ENCODE measurements around the gene DRC1.
"Not testable (repeated sequence)": the region's sequence is repeated elsewhere in the genome, so short reads cannot be mapped to it uniquely, and the experiment has no call there.

Gene DRC1

DNA sequence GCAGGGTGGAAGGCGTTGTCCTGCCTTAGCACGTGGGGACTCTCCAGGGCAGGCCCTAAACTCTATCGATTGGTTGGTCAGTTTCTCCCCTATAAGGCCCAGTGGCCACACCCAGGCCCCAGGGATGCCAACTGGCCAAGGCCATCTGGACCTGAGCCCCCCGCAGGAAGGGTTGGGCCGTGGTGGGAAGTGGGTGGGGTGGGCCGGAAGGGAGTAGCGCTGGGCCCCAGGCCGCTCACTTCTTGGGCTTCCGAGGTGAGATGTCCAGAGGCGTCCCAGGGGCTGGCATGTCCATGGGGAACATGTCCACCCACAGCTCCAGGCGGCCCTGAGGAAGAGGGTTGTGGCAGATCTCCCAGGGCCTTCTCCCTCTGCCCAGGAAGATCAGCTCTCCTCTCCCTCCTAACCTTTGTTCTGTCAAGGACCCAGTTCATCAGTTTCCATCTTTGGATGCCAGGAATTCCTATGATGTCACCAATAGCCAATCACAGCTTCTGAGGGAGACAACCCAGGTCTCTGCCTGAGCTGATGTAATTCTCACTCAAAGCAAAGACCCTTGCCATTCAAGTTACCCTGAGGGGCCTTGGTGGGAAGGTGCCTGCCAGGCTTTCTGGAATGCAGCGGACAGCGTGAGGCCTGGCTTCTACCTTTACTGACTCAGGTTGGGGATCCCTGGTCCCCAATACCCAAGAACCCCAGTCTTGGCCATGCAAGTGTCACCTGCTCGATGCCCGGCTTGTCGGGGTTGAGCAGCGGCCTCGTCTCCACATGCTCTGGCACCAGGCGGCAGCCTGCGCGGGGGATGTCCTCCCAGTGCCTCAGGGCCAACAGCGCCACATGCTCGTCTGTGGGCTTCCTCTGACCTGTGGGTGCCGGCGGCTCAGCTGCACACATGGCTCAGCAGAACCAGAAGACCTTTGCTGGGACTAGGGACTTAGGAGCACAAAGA is 61.8 kb downstream of the DRC1 start:
- no peak for DNase-seq (ENCODE audit: low spot score)

DNA sequence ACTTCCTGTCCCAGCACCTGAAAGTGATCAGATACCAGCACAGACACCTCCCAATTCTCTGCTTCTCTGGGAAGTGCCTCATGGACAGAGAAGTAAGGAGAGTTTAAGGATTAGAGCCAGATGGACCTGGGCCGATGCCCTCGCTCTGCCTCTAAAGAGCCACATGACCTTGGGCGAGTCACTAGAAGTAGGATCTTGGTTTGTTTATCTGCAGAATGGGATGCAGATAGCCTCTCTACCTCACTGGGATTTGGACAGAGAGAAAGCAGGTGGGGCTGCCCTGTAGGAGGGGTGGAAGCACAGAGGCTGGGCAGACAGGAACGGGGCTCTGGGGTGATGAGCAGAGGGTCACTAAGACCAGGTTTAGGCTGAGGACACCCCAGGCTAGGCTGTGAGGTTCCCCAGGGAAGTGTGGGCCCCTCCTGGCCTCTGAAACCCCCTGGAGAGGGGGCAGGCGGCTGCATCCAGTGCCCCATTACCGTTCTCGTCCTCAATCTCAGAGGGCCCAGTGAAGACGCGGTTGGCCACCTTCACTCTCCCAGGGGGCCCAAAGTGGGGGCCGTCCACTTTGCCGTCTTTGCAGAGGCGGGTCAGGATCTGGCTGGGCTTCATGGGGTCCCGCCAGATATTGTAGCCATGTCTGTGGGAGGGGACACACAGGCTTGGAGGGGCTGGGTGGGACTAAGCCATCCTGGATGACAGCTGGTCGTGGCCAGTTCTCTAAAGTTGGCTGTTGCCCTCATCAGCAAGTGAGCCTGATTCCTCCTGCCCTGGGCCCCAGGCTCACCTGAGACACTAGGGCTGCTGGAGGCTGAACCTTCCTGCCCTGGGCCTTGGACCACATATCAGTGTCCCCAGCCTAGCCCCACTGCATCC is 62.9 kb downstream of the DRC1 start:
- DNase-seq (ENCODE audit: low spot score), result no peak

DNA sequence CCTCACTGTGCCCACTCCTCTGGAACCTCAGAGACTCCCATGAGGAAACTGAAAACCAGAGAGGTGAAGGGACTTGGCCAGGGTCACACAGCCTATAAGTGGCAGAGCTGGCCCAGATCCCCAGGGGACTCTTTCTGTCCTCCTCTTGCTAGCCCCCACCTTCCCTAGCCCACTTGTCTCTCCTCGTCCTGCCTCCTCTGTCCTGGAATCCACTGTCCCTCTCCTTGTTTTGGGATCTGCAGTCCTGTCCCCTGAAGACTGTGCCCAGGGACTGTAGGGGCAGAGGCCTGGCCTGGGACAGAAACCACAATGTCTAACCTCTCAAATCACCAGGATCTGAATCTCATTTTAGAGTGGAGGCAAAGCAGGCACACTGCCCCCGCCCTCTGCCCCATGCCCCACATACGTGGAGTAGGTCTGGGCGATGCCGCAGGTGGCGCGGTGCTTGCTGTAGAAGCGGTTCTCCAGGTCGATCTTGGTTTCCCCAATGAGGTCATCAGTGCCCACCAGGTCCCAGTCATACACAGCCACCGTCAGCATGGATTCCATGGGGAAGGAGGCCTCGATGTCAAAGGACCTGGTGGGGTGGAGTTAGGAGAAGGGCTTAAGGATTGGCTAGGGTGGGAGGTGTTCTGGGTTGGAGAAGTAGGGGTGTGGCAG is 63.7 kb downstream of the DRC1 start:
- no peak for DNase-seq (ENCODE audit: low spot score)

DNA sequence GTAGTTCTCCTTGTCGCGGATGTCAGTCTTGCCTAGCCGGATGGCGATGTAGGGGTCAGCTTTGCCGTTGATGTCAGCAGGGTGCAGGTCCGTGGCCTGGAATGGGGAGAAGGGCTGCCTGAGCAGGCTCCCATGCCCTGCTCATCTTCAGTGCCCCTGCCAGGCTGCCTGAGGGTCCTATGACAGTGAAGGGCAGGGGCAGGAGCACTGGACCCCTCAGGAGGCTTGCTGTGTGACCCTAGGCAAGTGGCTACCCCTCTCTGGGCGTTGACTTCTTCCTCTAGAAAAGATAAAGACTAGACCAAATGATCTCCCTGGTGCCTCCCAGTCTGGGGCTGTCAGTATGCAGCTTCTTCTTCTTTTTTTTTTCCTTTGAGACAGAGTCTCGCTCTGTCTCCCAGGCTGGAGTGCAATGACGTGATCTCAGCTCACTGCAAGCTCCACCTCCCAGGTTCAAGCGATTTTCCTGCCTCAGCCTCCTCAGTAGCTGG is 64.3 kb downstream of the DRC1 start:
- DNase-seq (ENCODE audit: low spot score), result no peak

DNA sequence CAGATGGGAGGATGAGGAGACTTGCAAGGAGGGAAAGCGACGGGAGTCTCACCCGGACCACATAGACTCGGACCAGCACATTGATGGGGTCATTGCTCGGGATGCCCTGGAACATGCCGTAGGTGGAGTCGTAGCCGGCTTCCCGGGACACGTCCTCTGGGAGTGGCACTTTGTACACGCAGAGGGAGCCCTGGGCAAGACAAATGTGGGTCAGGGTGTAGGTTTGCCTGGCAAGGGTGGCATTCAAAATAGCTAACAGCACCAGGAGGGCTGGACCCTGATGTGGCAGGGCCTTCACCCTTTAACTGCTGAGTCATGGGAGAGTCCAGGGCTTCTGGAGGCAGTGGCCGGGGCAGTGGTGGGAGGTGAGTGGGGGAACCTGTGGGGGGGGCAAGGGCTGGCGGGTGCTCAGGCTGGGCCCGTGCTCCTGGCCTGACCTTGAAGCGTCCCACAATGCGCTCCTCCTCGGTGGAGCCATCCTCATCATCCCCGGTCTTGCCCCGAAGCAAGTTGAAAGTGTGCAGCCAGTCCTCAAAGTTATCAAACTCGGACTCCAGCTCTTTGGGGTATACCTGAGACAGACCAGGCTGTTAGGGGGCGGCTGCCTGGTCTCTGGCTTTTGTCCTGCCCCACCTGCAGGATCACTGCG is 65.1 kb downstream of the DRC1 start:
- no peak for DNase-seq (ENCODE audit: low spot score)

DNA sequence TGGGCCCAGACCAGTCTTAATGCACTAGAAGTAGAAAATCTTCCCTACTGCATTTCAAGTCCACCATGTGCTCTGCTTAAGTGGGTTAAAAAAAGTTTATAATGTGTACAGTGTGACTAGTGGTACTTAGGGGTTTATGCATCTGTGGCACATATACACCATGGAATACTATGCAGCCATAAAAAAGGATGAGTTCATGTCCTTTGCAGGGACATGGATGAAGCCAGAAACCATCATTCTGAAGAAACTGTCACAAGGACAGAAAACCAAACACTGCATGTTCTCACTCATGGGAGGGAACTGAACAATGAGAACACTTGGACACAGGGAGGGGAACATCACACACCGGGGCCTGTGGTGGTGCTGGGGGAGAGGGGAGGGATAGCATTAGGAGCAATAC is 66.8 kb downstream of the DRC1 start:
- not testable (repeated sequence) for DNase-seq (ENCODE audit: low spot score)

DNA sequence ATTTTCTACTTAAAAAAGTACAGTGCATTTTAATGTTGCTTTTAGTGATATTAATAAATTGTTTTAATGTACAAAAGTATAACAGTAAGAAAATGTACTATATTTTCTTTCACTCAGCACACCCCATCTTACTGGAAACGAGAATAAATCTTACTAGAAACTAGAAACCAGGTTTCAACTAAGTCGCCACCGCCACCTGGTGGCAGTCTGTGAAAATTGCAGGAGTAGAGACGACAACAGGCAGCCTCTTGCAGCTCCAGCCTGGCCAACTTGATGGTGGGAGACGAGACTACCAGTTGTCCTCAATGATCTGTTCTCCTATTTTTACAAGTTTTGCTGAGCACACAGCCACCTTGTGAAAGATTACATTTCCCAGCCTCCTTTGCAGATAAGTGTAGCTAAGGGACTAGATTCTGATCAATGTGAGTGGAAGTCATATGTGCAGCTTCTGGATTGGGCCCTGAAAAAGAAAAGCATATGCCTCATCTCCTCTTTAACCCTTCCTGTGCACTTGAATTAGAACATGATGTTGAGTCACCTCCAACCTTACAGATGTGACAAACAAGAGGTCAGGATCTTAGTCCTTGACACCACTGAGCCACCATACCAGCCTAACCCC is 67.5 kb downstream of the DRC1 start:
- DNase-seq (ENCODE audit: low spot score), result peak; percentile 73

DNA sequence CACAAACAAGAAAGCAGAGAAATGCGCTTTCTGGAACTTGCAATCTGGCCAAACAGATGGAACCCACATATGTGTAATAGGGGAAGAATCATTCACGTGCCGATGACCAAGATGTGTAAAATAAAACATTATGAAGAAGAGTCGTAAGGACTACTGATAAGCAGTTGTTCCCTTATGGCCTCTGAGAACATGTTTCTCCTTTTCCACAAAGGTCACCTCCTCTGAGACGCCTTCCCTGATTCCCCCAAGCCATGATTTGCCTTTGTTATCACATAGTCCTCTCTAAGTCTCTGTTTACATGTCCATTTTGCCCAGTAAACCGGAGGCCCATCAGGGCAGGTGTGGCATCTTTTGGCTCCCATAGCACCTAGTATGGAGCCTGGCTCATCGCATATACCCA is 68.2 kb downstream of the DRC1 start:
- DNase-seq (ENCODE audit: low spot score), result no peak

DNA sequence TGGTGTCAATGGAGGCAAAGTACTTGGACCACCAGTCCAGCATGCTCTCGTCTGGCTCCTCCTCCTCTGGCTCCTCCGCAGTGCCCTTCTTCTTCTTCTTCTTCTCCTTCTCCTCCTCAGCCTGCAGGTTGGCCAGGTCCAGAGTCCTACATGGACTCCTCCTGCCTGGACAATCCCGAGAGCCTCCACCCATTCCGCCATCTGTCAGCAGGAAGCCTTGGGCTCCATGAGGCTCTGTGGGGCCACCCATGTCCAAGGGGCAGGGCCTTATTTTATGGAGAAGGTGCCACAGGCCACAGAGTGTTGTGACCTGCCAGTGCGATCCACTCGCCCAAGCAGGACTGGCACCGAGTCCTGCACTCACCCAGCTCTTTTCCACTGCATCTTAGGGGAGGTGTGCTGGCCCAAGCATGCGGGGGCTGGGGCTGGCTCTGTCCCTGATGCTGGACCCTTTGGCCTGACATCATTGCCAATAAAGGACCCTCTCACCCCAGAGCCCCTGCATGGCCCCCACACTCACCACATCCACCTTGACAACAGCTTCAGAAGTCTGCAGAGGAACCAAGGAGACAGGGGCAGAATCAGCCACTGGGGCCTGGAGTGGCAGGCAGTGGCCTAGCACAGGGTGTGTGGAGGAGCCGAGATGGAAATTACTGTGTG is 69.0 kb downstream of the DRC1 start:
- no peak for DNase-seq (ENCODE audit: low spot score)

DNA sequence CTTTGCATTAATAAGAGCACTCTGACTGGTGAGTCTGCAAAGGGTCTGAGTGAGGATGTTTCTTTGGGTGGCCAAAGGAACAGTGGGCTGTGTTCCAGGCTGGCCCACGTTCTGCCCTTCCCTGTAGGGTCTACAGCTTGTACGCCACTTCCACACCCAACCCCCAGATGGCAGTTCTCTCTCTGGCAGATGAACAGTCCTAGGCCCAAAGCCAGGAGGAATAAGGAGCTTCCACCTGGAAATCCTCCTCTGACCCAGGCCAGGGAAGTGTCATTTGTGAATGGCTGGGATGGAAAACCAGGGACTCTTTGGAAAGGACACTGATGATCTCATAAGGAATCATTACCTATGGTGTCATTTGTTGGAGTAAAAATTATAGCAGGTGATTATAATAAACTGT is 69.6 kb downstream of the DRC1 start:
- no peak for DNase-seq (ENCODE audit: low spot score)

DNA sequence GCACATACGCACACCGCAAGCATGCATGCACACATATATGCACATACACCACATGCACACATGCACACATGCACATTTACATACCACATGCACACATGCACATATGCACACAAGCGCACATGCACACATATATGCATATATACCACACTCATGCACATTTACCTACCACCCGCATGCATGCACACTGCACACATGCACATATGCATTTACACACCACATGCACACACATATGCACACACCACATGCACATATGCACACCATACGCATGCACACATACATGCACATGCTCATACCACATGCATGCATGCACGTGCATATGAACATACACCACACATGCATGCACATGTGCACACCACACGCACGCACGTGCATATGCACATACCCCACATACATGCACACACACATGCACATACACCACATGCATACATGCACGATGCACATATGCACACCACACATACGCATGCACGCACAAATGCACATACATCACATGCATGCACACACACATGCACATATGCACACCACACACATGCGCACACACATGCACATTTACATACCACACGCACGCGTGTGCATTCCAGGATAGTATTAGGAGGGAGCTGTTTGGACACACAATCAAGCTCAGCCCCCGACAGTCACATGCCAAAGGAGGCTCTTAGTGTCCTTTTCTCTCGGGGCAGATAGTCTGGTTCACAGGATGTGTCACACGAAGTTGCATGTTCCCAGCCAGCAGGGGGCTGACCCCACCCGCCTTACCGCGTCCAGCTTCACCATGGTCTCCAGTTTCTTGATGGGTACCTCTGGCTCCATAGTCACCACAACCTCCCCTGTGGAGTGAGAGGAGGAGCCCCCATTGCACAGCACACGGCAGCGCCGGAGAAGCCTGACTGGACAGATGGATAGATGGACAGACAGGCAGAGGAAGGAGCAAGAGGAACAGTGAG is 70.3 kb downstream of the DRC1 start:
- no peak for DNase-seq (ENCODE audit: low spot score)

DNA sequence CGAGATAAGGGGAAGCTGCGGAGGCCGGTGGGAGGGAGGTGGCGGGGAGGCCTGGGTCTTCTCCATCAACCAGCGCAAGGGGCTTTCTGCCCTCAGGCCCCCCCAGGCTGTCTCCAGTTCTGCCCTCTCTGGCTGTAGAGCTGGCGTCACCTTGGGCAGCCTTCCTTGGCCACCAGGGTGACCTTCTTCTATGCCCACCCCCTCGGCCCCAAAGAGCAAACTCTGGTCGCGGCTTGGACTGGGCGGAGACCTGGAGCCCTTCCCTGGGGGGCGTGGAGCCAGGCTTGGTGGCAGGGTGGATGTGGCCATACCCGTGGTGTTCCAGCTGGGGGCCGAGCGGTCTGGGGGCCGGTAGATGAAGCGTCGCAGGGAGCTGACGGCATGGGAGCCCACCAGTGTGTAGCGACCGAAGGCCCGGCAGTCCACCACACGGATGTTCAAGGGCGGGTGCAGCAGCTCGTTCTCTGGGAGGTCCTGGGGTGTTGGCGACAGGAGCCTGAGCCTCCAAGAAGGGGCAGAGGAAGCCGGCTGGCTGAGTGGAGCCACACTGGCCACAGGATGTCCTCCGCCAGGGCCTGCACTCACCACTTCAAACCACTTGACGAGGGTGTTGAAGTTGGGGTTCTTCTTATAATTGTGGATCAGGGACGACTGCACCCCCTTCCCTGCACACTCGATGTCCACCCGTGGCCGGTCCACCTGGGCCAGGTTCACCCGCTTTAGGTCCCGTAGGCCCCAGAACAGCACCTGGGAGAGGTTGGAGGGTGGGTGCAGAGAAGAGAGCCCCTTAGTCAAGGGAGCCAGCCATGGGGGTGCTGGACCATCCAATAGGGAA is 71.3 kb downstream of the DRC1 start:
- no peak for DNase-seq (ENCODE audit: low spot score)

DNA sequence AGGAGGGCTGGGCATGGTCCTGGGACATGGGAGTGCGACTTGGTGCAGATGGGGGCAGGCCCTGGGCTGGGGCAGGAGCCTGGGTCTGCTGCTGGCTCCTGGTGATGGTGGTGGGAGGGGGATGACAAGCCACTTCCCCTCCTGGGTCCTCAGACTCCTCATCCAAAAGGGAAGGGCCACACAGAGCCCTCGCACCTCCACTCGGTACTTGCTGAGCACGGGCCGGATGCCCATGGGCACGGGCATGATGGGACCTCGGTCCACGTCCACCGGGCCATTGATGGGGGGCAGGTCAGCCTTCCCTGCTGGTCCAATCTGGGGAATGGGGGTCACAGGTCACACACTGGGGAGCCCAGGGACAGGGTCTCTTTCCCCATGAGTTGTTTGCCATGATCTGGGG is 72.1 kb downstream of the DRC1 start:
- no peak for DNase-seq (ENCODE audit: low spot score)

DNA sequence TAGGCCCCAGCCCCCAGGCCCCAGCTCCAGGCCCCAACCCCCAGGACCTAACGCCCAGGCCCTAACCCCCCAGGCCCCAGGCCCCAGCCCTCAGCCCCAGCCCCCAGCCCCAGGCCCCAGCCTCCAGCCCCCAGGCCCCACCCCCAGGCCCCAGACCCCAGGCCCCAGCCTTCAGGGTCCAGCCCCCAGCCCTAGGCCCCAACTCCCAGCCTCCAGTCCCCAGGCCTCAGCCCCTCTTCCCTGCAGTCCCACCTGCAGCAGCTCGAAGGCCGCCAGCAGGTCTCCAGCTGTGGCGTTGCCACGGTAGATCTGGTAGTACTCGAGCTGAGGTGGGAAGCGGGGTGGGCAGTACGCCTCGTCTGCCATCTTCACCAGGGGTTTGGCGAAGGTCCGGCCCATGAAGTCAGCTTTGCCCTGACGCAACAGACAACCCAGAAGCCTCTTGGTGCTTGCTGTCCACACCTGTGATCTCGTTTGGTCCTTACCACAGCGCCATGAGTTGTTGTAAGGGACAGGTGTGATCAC is 72.6 kb downstream of the DRC1 start:
- DNase-seq (ENCODE audit: low spot score), result no peak

DNA sequence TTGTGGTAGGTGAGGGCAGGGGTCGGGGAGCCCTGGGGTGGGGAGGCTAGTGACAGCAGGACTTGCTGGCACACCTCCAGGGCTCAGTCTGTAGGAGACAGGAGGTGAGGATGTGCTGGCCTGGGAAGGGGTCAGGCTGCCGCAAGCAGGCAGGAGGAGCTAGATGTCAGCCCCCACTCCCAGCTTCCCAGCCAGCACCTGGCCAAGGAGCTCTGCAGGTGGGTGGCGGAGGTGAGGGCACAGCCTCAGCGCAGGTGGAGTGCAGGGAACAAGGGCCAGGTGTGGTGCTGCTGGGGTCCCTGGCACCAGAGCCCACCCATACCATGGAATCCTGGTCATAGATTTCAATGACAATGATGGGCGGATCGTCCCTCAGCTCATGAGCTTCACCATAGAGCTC is 73.3 kb downstream of the DRC1 start:
- no peak for DNase-seq (ENCODE audit: low spot score)

DNA sequence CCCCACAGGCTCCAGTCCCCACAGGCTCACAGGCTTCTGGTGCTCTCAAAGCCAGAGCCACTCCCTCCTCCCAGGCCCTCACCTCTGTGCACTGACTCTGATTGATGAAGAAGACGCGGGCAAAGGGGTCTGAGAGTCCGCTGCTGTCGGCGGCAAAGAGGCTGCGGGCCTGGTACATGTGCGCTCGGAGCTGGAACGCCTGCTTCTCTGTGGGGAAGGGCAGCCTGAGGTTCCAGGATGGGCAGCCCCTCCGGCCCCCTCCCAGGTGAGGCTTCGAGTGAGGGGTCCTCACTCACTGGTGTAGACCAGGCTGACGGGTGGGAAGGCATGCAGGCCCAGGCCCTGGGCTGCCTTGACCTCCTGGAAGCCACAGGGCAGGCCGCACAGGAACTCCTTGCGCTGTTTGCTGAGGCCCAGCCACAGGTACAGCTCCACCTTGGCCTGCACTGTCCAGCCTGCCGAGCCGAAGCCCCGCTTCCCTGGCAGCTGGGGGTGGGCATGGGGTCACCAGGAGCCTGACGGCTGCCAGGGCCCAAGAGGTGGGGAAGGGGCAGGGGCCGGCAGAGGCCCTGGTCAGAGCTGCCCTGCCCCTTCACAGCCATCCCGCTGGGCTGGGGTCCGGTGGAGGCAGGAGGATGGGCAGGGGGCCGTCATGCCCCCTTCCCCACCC is 74.2 kb downstream of the DRC1 start:
- DNase-seq (ENCODE audit: low spot score), result no peak

DNA sequence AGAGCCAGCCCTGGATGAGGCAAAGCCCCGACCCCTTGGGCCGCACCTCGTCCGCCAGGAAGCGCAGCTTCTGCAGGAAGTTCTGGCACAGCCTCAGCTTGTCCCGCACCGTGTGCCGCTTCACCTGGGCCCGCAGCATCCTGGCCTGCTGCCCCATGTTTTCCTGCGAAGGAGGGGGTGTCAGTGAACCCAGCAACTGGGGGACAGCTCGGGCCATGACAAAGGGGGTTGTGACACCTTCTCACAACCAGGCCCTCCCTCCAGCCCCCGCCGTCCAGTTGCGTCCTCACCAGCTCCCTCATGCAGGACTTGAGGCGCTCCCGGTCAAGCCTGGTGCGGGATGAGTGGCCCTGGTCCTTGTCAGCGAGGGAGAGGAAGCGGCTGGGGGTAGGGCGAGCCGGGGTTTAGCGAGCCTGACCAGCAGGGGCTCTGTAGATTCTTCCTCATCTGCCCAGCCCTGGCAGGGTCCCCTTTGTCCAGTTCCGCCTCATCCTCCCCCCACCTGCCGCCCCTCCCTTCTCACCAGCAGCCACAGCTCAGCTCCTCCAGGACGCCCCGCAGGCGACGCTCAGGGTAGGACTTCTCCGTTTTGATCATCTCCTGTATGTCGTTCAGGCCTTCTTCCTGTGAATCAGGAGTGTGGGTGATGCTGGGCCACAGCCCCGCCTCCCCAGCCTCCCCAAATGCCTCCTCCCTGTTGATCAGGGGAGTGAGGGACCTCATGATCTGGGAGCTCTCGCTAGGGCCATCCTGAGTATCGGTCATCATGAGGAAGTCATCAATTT is 75.6 kb downstream of the DRC1 start:
- DNase-seq (ENCODE audit: low spot score), result peak; percentile 34
